BE2C (cell line): ENCODE results near the gene ASB10.
A peak's percentile ranks its signal among the peaks of the same experiment; 100 is the strongest.

Experiments
- DNase-seq: peaks from one replicate; pipeline ENCODE4 v3.0.0-alpha.2; 2020
- H3K27me3 ChIP-seq: fragments of 250-450 bp; sonication (Bioruptor Pico); 2 replicates; pipeline ENCODE4 v1.5.1; 2020; ENCODE audit warnings: mild to moderate bottlenecking
- H3K36me3 ChIP-seq: fragments of 250-450 bp; sonication (Bioruptor Pico); 2 replicates; pipeline ENCODE4 v1.5.1; 2020; ENCODE audit warnings: mild to moderate bottlenecking
- H3K4me1 ChIP-seq: fragments of 250-450 bp; sonication (Bioruptor Pico); 2 replicates; pipeline ENCODE4 v1.5.1; 2020
- H3K4me3 ChIP-seq: 2 replicates; pipeline ENCODE4 v1.5.1; 2011; ENCODE audit warnings: low read depth, low read length
- H3K9me3 ChIP-seq: fragments of 250-450 bp; sonication (Bioruptor Pico); 2 replicates; pipeline ENCODE4 v1.5.1; 2020
- TF ChIP-seq, protein P1 (sequence below): IDR thresholded peaks from 2 replicates; pipeline ENCODE4 v1.5.1; 2012; ENCODE audit warnings: mild to moderate bottlenecking, low read depth, low read length

The ASB10 gene

DNA sequence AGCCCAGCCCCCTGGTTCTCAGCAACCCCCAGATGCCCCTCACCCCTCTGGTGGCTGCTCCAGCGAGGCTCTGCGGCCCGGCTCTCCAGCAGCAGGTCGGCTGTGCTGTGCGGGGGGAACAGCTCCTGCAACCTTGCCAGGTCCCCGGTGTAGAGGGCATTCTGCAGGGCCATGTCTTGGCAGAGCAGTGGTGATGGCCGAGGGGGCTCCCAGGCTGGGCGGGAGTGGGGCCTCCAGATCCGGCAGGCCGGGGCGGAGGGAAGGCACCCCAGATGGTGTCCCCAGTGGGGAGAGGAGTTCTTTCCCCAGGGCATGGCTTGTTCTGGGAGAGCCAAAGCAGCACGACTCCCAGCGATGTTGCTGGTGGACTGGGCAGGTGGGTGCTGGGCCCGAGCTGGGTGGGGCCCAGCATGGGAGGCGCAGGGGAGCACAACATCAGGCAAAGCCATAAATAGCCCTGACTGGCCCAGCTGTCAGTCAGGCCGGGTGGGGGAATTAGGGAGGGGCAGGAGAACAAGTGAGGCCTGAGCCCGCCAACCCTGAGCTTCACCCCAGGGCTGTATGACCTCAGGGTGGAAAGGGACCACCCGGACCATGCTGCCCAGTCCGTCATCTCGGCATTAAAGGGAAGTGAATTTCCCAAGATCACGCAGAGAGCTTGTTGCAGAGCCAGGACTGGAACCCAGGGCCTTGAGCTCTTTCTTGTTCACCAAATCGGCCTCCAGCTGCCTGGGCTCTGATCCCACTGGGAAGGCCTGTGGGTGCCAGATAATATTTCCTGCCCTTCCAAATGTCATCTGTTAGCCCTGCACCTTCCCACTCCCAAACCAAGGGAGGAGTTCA is 580 bp upstream of the ASB10 start:
- Histone ChIP-seq H3K4me3 (no peak overlapping the region), H3K4me1 (no peaks in the 10 kb centered on the region), H3K36me3 (no peaks in the 10 kb centered on the region), H3K9me3 (no peaks in the 10 kb centered on the region), H3K27me3 (no peaks in the 10 kb centered on the region)
- TF ChIP-seq, protein P1, sequence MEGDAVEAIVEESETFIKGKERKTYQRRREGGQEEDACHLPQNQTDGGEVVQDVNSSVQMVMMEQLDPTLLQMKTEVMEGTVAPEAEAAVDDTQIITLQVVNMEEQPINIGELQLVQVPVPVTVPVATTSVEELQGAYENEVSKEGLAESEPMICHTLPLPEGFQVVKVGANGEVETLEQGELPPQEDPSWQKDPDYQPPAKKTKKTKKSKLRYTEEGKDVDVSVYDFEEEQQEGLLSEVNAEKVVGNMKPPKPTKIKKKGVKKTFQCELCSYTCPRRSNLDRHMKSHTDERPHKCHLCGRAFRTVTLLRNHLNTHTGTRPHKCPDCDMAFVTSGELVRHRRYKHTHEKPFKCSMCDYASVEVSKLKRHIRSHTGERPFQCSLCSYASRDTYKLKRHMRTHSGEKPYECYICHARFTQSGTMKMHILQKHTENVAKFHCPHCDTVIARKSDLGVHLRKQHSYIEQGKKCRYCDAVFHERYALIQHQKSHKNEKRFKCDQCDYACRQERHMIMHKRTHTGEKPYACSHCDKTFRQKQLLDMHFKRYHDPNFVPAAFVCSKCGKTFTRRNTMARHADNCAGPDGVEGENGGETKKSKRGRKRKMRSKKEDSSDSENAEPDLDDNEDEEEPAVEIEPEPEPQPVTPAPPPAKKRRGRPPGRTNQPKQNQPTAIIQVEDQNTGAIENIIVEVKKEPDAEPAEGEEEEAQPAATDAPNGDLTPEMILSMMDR = no peak
- DNase-seq = no peak

DNA sequence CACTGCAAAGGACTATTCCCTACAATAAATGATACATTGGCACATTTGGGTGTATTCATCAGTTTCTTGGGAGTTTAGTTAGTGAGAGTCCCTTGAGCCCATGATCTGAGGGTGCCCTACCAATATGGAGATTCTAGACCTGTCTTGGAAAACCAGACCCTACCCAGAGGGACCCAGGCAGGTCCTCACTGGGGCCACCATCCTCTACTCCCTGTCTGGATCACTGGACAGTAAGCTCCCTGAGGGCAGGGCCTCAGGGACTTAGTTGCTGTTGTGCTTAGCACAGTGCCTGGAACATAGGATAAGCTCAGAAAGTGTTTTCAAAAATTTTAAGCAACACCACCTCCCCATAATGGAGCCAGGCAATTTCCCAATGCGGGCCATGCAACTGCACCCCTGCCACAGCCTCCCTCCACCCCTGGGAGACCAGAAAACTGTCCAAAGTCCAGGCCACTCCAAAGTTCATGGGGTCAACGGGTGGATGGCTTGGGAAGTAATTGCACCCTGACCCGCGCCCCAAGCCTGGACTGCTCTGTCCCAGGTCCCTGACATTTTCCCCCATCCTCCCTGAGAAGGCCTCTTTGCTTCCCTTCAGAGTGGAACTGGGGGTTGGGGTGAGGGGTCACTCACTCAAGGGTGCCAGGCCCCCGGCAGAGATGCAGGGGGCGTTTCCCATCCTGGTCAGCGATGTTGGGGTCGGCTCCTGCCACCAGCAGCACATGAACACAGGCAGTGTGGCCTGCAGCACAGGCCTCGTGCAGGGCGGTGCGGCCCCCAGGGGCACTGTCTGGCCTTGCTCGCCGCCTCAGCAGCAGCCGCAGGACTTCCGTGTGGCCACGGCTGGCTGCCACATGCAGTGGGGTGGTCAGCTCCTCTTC is 1.0 kb downstream of the ASB10 start:
- no peaks in the 10 kb centered on the region for H3K36me3 ChIP-seq
- H3K4me3 ChIP-seq = no peak overlapping the region
- DNase-seq = no peak
- no peaks in the 10 kb centered on the region for H3K9me3 ChIP-seq
- TF ChIP-seq, protein P1 = no peak
- no peaks in the 10 kb centered on the region for H3K27me3 ChIP-seq
- H3K4me1 ChIP-seq = no peaks in the 10 kb centered on the region

DNA sequence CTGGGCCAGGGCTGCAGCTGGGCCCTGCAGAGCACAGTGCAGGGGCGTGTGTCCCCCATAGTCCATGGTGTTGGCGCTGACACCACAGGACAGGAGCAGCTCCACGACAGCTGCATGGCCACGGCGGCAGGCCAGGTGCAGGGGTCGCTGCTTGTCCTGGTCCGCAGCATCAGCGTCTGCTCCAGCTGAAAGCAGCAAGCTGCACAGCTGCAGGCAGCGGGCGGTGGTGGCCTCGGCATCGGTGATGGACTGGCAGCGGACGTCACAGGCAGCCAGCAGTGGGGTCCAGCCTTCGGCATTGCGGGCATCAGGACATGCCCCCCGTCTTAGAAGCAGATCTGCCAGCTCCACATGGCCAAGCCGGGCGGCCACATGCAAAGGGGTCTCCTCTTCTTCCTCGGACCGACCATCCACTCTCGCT is 6.0 kb downstream of the ASB10 start:
- H3K36me3 ChIP-seq = no peaks in the 10 kb centered on the region
- TF ChIP-seq, protein P1 = no peak
- peak; percentile 13 for DNase-seq
- no peaks in the 10 kb centered on the region for H3K9me3 ChIP-seq
- no peak overlapping the region for H3K4me3 ChIP-seq
- no peaks in the 10 kb centered on the region for H3K27me3 ChIP-seq
- H3K4me1 ChIP-seq = no peaks in the 10 kb centered on the region

DNA sequence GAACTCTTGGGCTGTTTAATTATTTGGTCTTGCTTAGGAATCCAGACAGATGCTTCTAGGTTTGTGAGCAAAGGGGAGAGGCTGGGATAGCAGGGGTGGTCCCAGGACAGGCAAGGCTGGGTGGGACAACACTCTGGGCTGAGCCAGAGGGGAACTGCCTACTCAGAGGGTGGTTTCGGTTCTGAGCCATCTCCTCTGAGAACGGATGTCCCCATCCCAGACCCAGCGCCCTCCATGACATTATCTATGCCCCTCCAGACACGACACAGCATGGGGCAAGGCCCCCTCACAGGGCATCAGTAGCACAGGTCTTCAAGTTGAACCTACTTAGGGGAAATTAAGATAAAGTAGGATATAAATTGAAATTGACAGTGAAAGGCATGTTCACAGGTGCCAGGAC is 7.1 kb downstream of the ASB10 start:
- Histone ChIP-seq H3K36me3 (no peaks in the 10 kb centered on the region), H3K4me3 (no peak overlapping the region), H3K4me1 (no peaks in the 10 kb centered on the region), H3K27me3 (no peaks in the 10 kb centered on the region; the same call in 1 of the 2 replicates), H3K9me3 (no peaks in the 10 kb centered on the region)
- no peak for DNase-seq
- TF ChIP-seq, protein P1 = no peak

DNA sequence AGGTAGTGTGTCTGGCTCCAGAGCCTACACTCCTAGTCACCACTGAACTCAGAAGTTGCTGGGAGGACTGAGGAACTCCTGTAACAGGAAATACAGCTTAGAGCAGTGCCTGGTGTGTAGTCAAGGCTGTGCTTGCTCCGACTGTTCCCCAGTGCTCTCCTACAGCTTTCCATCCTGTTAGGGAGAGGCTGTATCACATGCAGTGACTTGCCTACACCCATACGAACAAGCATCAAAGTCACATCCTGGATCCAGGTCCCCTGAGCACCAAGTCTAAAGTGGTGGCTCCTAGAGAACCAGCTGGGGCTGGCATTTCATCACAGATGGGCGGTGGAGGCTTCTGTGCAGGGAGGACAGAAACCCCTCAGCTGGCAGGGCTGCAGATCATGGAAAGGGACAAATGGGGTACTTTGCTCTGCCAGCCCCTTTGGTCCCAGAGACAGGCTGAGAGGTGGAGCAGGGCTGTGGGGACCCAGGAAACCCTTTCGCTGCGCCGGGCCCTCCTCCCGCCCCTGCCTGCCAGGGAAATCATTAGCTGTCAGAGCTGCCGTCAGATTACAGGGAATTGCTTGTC is 7.7 kb downstream of the ASB10 start:
- no peaks in the 10 kb centered on the region for H3K4me1 ChIP-seq
- TF ChIP-seq, protein P1 = no peak
- H3K36me3 ChIP-seq = no peaks in the 10 kb centered on the region
- no peak overlapping the region for H3K4me3 ChIP-seq
- no peak for DNase-seq
- peaks cover 3% of the 10 kb centered on the region; the same call in 1 of the 2 replicates for H3K27me3 ChIP-seq
- no peaks in the 10 kb centered on the region for H3K9me3 ChIP-seq
